Breast epithelium (tissue), 3 donors: ENCODE results near the gene PYGO2.

ENCODE experiments used
- POLR2A ChIP-seq: fragments of 450-650 bp; IDR thresholded peaks from one replicate; pipeline ENCODE4 v1.6.1; 2016; ENCODE audit warnings: antibody characterized with exemption, mild to moderate bottlenecking, moderate library complexity
- TF ChIP-seq, protein P1 (sequence below), 3 donors: fragments of 450-650 bp; IDR thresholded peaks; one replicate each; pipeline ENCODE4 v1.5.1; 2016 to 2017; ENCODE audit warnings: antibody characterized with exemption in 3 of 3, mild to moderate bottlenecking in 3 of 3, moderate library complexity in 3 of 3

DNA sequence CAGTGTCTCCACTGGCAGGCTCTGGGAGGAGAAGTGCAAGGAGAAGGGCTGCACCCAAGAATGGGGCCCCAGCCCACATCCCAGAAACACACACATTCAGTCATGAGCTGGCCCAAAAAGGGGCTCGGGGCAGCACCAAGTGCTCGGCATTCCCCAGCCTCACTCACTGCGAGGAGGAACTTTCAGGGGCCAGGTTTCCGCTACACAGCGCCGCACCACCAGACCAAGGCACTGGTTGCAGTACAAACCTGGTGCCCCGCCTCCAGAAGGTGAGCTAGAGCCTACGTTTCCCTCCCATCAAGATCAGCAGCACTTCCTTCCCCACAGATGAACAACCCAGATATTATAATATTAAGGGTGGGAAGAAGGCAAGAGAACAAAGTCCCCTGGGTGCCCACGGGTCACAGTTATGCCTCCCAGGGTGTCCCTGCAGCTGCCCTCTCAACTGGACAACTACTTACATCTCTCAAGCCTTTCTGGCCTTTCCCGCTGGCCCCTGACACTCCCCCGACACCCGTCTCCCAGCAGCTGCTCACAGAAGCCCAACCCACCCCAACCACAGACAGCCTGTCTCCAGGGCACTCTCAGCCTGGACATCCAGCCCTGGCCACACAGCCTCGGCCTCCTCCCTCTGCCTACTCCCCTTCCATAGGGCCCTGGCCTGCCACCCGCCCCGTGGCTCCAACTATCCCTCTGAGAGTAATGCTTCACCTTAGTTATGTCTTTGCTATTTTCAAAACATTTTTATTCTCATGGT, 9.5 kb downstream of the PYGO2 start:
- TF ChIP-seq, protein P1, sequence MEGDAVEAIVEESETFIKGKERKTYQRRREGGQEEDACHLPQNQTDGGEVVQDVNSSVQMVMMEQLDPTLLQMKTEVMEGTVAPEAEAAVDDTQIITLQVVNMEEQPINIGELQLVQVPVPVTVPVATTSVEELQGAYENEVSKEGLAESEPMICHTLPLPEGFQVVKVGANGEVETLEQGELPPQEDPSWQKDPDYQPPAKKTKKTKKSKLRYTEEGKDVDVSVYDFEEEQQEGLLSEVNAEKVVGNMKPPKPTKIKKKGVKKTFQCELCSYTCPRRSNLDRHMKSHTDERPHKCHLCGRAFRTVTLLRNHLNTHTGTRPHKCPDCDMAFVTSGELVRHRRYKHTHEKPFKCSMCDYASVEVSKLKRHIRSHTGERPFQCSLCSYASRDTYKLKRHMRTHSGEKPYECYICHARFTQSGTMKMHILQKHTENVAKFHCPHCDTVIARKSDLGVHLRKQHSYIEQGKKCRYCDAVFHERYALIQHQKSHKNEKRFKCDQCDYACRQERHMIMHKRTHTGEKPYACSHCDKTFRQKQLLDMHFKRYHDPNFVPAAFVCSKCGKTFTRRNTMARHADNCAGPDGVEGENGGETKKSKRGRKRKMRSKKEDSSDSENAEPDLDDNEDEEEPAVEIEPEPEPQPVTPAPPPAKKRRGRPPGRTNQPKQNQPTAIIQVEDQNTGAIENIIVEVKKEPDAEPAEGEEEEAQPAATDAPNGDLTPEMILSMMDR (IDR thresholded peaks at IDR 0.05), result no peak
- TF ChIP-seq POLR2A, result no peak
